ENCODE data around the gene CDH12. TPM values are rescaled to one million over a fixed set of nuclear protein-coding genes. Genes with fewer than 3 reads are reported as not detected.

The CDH12 gene
- total RNA-seq, 2 donors from 2014 or later = 0.14 to 1.0 TPM

- no peak overlapping the region for H3K4me3 ChIP-seq
- no peaks in the 10 kb centered on the region for H3K9me3 ChIP-seq
- WGBS = 90% methylated on average over 4 of the region's 4 CpGs
- DNase-seq (ENCODE audit: low spot score) = no peak
- H3K36me3 ChIP-seq = no peaks in the 10 kb centered on the region
- TF ChIP-seq POLR2AphosphoS5 (IDR thresholded peaks at IDR 0.05) (no peak), CTCF (IDR thresholded peaks at IDR 0.05) (no peak), POLR2A (IDR thresholded peaks at IDR 0.05) (no peak)
- intact Hi-C loops (cut with DNase I) = no loop called here
- no peak overlapping the region for H3K27ac ChIP-seq
- no peaks in the 10 kb centered on the region for H3K27me3 ChIP-seq (replicated peaks; ENCODE audit: insufficient read depth)
- H3K4me1 ChIP-seq (replicated peaks) = no peaks in the 10 kb centered on the region
Observed at GRCh38 chr5:22056601-22057000, 796.5 kb downstream of the CDH12 start.

GRCh38 chr5:22053195-22053594 is 799.9 kb downstream of the CDH12 start:
- Histone ChIP-seq H3K27ac (no peak overlapping the region), H3K4me3 (no peak overlapping the region), H3K4me1 (replicated peaks) (no peaks in the 10 kb centered on the region), H3K9me3 (no peaks in the 10 kb centered on the region), H3K36me3 (no peaks in the 10 kb centered on the region), H3K27me3 (replicated peaks; ENCODE audit: insufficient read depth) (no peaks in the 10 kb centered on the region)
- no peak for DNase-seq (ENCODE audit: low spot score)
- WGBS = 52% methylated on average over 2 of the region's 2 CpGs
- intact Hi-C loops (cut with DNase I) = no loop called here
- TF ChIP-seq POLR2AphosphoS5 (IDR thresholded peaks at IDR 0.05) = no peak
- no peak for TF ChIP-seq CTCF (IDR thresholded peaks at IDR 0.05)
- no peak for TF ChIP-seq POLR2A (IDR thresholded peaks at IDR 0.05)

GRCh38 chr5:22051881-22052280 is 801.3 kb downstream of the CDH12 start:
- WGBS = 35% methylated on average over 1 of the region's 1 CpG
- H3K36me3 ChIP-seq = no peaks in the 10 kb centered on the region
- H3K4me1 ChIP-seq (replicated peaks) = no peaks in the 10 kb centered on the region
- intact Hi-C loops (cut with DNase I) = no loop called here
- no peak overlapping the region for H3K4me3 ChIP-seq
- no peaks in the 10 kb centered on the region for H3K9me3 ChIP-seq
- no peaks in the 10 kb centered on the region for H3K27me3 ChIP-seq (replicated peaks; ENCODE audit: insufficient read depth)
- TF ChIP-seq POLR2A (IDR thresholded peaks at IDR 0.05) (no peak), POLR2AphosphoS5 (IDR thresholded peaks at IDR 0.05) (no peak), CTCF (IDR thresholded peaks at IDR 0.05) (no peak)
- no peak for DNase-seq (ENCODE audit: low spot score)
- no peak overlapping the region for H3K27ac ChIP-seq

- Histone ChIP-seq H3K4me1 (replicated peaks) (no peaks in the 10 kb centered on the region), H3K36me3 (no peaks in the 10 kb centered on the region), H3K27ac (no peak overlapping the region), H3K9me3 (no peaks in the 10 kb centered on the region), H3K27me3 (replicated peaks; ENCODE audit: insufficient read depth) (no peaks in the 10 kb centered on the region), H3K4me3 (no peak overlapping the region)
- 73% methylated on average over 2 of the region's 2 CpGs for WGBS
- TF ChIP-seq POLR2A (IDR thresholded peaks at IDR 0.05) (no peak), POLR2AphosphoS5 (IDR thresholded peaks at IDR 0.05) (no peak), CTCF (IDR thresholded peaks at IDR 0.05) (no peak)
- intact Hi-C loops (cut with DNase I) = no loop called here
- DNase-seq (ENCODE audit: low spot score) = no peak
Observed at GRCh38 chr5:22050931-22051330, 802.2 kb downstream of the CDH12 start.

GRCh38 chr5:22044229-22044628 is 808.9 kb downstream of the CDH12 start:
- DNase-seq (ENCODE audit: low spot score) = no peak
- TF ChIP-seq POLR2AphosphoS5 (IDR thresholded peaks at IDR 0.05) (no peak), POLR2A (IDR thresholded peaks at IDR 0.05) (no peak)
- Histone ChIP-seq H3K9me3 (no peaks in the 10 kb centered on the region), H3K27ac (no peak overlapping the region), H3K27me3 (replicated peaks; ENCODE audit: insufficient read depth) (no peaks in the 10 kb centered on the region), H3K4me1 (replicated peaks) (no peaks in the 10 kb centered on the region), H3K36me3 (no peaks in the 10 kb centered on the region), H3K4me3 (no peak overlapping the region)
- intact Hi-C loops (cut with DNase I) = no loop called here
